Esophagus squamous epithelium (tissue), 5 donors: ENCODE data around the gene WSB2. TPM values are rescaled to one million over a fixed set of nuclear protein-coding genes. Genes with fewer than 3 reads are reported as not detected.

Experiments used
- DNase-seq: peaks from one replicate; lab custom pipeline; 2025; lab: John Stamatoyannopoulos, UW
- H3K27ac ChIP-seq, 4 donors: fragments of 200-600 bp; sonication (generic); one replicate each; pipeline ENCODE4 v1.5.1; 2016 to 2019; ENCODE audit warnings: mild to moderate bottlenecking in 1 of 4
- H3K27me3 ChIP-seq, 4 donors: fragments of 200-600 bp; sonication (generic); 1 replicate in 3 of 4; 2 replicates in 1 of 4; pipeline versions ENCODE4 v1.5.1 to v1.6.0; 2017 to 2021; ENCODE audit warnings: antibody characterized with exemption in 1 of 4
- H3K36me3 ChIP-seq, 3 donors: fragments of 200-600 bp; sonication (generic); one replicate each; pipeline ENCODE4 v1.5.1; 2016 to 2019
- H3K4me1 ChIP-seq, 3 donors: fragments of 200-600 bp; sonication (generic); one replicate each; pipeline ENCODE4 v1.5.1; 2017 to 2019
- H3K4me3 ChIP-seq, 4 donors: fragments of 200-600 bp; sonication (generic); 1 replicate in 3 of 4; 2 replicates in 1 of 4; pipeline ENCODE4 v1.5.1; 2016 to 2019; ENCODE audit warnings: mild to moderate bottlenecking in 2 of 4, moderate library complexity in 1 of 4
- H3K9me3 ChIP-seq, 3 donors: fragments of 200-600 bp; sonication (generic); one replicate each; pipeline ENCODE4 v1.5.1; 2016 to 2019
- POLR2A ChIP-seq, 4 donors: fragments of 450-650 bp; IDR thresholded peaks; one replicate each; pipeline ENCODE4 v1.6.1; 2017; ENCODE audit warnings: antibody characterized with exemption in 4 of 4, mild to moderate bottlenecking in 4 of 4, moderate library complexity in 3 of 4
- WGBS, 2 donors: methylation state at CpG; one replicate each; pipeline ENCODE4 v1.1.5; 2018; 5-methylcytosine and 5-hydroxymethylcytosine counted together
- intact Hi-C: fragments of 100-400 bp; cut with DNase I; formaldehyde crosslinking; loops from one replicate; pipeline ENCODE4 v1.15.0; 2022
- total RNA-seq, 4 donors: library from RNA; depleted of rRNA; stranded (reverse); fragments of >200 nt; gene quantifications; one replicate each; pipeline ENCODE4 v1.1.0, GENCODE V29; 2016
- TF ChIP-seq, protein P1 (sequence below), 6 experiments: fragments of 450-650 bp in 4 of 6; fragments of 200-600 bp in 2 of 6; sonication (generic) in 2 of 6; IDR thresholded peaks; one replicate each; pipeline ENCODE4 v1.5.1; 2016 to 2019; ENCODE audit warnings: antibody characterized with exemption in 6 of 6, mild to moderate bottlenecking in 4 of 6, moderate library complexity in 4 of 6
- donor health status: DM: yes; HTN: yes; CAD: no.

Gene WSB2
- total RNA-seq, 4 donors from 2014 or later, result 67.5 to 79.5 (median 74.1) TPM

DNA sequence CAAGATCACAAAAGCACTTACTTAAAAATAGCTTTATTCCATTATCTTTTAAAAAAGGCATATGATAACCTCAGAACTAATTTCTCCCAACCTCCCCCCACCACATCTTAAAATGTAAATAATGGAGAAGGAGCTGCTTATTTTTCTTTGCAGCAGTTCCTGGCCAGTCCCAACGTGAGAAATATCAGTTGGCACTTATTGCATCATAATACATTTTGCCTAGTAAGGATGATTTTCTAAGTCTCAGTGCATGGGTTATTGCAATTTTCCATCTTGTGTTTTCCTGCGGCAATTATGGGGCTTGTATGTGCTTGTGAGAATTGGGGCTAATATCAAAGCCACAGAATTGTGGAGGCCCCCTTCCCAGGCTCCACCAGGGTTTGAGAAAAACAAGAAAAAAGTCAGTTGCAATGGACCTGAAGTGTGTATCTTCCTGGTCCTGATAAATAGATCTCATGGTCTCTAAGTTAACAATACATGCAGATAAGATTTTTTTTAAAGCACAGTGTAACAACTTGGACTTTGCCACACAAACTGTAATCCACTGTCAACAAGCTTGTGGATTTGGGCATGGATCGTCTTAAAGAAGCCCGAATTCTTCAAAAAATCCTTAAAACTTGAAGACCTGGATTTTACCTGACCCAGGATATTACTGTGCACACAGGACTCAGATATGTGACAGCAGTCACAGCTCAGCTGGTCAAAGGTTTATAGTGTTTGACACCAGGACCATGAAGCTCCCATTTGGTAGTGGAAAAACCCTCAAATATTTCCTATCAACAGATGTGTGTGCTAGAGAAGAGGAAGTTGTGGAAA is 2.8 kb upstream of the WSB2 start:
- H3K4me1 ChIP-seq, result peaks cover 13 to 38% (median 16%) of the 10 kb centered on the region in 3 donors
- intact Hi-C loops, result no loop called here
- no peaks in the 10 kb centered on the region for H3K27me3 ChIP-seq
- H3K27ac ChIP-seq, result peak overlapping the region in 1 of 4 donors; percentile 5
- TF ChIP-seq, protein P1, sequence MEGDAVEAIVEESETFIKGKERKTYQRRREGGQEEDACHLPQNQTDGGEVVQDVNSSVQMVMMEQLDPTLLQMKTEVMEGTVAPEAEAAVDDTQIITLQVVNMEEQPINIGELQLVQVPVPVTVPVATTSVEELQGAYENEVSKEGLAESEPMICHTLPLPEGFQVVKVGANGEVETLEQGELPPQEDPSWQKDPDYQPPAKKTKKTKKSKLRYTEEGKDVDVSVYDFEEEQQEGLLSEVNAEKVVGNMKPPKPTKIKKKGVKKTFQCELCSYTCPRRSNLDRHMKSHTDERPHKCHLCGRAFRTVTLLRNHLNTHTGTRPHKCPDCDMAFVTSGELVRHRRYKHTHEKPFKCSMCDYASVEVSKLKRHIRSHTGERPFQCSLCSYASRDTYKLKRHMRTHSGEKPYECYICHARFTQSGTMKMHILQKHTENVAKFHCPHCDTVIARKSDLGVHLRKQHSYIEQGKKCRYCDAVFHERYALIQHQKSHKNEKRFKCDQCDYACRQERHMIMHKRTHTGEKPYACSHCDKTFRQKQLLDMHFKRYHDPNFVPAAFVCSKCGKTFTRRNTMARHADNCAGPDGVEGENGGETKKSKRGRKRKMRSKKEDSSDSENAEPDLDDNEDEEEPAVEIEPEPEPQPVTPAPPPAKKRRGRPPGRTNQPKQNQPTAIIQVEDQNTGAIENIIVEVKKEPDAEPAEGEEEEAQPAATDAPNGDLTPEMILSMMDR (IDR thresholded peaks at IDR 0.05), result no peak
- no peak for TF ChIP-seq POLR2A (IDR thresholded peaks at IDR 0.05)
- WGBS, 2 donors, result 69 to 72% methylated on average over 4 of the region's 4 CpGs
- H3K9me3 ChIP-seq, result no peaks in the 10 kb centered on the region
- no peak overlapping the region for H3K4me3 ChIP-seq
- H3K36me3 ChIP-seq, result no peaks in the 10 kb centered on the region
- no peak for DNase-seq

DNA sequence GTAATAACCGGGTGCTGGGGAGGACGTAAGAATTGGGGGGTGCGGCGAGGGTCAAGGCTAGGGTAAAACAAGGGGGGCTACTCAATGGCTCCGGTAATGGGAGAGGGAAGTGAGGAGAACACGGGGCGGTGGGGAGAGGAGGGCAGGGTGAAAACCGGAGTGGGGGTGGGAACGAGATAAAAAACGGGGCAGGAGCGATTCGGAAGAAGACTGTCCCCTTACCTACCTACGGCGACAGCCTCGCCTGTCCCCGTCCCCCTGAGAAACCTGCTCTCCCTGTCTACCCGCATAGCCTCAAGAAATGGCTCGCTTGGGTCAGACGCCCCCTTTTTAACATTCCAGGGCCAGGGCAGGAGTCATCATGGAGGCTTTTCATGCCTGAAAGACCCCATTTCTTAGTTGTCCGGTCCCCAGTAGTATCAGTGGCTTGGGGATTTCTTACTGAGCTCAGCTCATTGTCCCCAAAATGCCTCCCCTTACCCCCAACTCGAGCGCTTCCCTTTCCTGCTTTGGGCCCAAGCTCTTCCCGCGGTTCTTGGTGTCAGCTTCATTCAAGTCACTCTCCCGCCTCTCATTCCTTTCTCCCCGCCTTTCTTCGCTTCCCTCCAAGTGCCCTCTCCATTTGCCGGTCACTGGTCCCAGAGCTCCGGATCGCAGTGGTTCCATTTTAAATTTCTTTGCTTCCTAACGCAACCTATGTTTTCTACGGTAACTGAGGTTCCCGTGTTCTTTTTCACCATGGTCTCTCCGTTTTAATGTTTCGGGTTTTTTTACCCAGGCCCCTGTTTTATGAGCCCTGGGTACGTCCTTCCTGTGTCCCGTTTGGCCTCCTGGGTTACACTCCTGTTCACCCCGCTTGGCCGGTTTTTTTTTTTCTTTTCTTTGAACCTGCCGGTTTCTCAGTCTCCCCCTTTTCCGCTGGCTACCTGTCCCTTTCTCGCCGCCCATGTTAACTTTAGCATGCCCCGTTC is 1.2 kb upstream of the WSB2 start:
- Histone ChIP-seq H3K27ac (peak overlapping the region; percentile 97 to 100 (median 99)), H3K4me3 (peak overlapping the region; percentile 77 to 93 (median 88)), H3K36me3 (no peaks in the 10 kb centered on the region), H3K27me3 (no peaks in the 10 kb centered on the region), H3K4me1 (peaks cover 13 to 52% (median 16%) of the 10 kb centered on the region in 3 donors), H3K9me3 (no peaks in the 10 kb centered on the region)
- intact Hi-C loops, result no loop called here
- 1% methylated on average over 43 to 44 of the region's 44 CpGs for WGBS, 2 donors
- DNase-seq, result no peak
- TF ChIP-seq POLR2A (IDR thresholded peaks at IDR 0.05), result peak in 1 of 4 donors; percentile 20
- TF ChIP-seq, protein P1 (IDR thresholded peaks at IDR 0.05), result no peak

DNA sequence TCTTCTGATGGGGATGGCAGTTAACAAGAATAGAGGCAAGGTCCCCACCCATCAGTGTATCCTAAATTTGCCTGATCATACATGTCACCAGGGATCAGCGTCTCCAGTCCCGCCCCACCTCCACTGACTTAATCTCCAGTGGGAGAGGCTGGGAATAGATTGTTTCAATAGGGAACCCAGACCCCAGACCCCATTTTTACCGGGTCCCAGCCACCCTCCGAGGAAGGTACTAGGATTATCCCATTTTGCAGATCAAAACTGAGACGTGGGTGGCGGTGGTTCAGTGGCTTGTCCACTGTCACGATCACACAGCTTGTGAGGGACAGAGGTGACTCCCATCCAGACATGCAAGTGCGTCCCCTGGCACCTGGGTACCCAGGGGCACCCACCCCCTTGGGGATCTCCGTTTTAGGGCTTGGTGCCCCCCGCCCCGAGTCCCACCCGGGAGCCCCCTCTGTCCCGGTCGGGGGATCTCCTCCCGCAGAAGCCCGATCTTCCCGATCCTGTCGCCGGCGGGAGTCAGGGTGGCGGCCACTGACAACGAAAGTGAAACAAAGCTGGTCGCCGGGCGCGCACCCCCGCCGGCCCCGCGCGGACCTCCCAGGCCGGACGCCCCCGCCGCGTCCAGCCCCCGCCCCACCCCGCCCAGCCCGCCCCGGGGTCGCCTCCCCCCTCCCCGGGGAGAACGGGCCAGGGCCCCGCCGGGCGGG is 523 bp downstream of the WSB2 start:
- H3K4me3 ChIP-seq, result peak overlapping the region; percentile 77 to 93 (median 88)
- no peak for DNase-seq
- no peaks in the 10 kb centered on the region for H3K36me3 ChIP-seq
- no peaks in the 10 kb centered on the region for H3K27me3 ChIP-seq
- intact Hi-C loops, result no loop called here
- peak overlapping the region; percentile 97 to 100 (median 99) for H3K27ac ChIP-seq
- peaks cover 13 to 69% (median 16%) of the 10 kb centered on the region in 3 donors for H3K4me1 ChIP-seq
- TF ChIP-seq, protein P1 (IDR thresholded peaks at IDR 0.05), result no peak
- TF ChIP-seq POLR2A (IDR thresholded peaks at IDR 0.05), result no peak
- WGBS, 2 donors, result 4 to 9% methylated on average over 4 of the region's 46 CpGs
- H3K9me3 ChIP-seq, result no peaks in the 10 kb centered on the region

DNA sequence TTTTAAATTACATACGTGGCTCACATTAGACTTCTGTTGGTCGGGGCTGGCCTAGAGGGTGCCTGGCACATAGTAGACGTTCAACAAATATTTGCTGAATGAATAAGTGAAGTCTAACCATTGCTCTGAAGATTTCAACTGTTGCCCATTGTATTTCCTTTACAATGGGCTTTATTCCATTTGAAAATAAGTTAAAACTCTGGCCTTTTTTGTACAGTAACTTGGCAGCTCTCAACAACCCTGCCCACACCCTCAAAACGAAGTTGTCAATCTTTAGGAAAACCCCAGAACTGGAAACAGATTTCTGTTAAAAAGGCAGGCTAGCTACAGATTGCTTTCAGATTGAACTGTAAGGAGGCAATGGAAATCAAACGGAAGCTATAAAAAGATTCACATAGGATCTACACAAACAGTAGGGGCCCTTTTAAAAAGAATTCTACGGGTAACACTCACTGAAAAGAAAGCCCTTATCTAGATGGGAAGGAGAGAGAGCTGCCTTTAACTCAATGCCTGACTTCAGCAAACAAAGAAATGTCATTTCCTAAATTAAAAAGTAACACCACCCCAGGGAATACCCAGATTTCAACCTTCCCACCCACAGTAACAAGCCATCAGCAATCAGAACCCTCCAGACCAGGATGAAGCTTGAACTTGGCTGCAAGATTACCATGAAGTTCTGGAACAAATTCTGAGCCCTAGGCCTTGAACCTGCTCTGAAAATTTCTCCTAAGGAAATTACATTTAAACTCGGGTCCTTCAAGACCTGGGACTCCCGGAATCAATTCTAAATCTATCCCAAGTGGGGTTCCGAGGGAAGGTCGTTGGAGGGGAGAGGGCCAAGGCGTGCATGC is 1.4 kb downstream of the WSB2 start:
- WGBS, 2 donors, result 9 to 20% methylated on average over 11 of the region's 11 CpGs

More for the DNA sequence above, 1.4 kb downstream of the WSB2 start:
- no peaks in the 10 kb centered on the region for H3K27me3 ChIP-seq
- no peak for DNase-seq
- H3K36me3 ChIP-seq, result no peaks in the 10 kb centered on the region
- TF ChIP-seq POLR2A (IDR thresholded peaks at IDR 0.05), result no peak
- TF ChIP-seq, protein P1 (IDR thresholded peaks at IDR 0.05), result no peak
- H3K9me3 ChIP-seq, result no peaks in the 10 kb centered on the region
- H3K4me1 ChIP-seq, result peaks cover 13 to 76% (median 16%) of the 10 kb centered on the region in 3 donors
- H3K4me3 ChIP-seq, result peak overlapping the region; percentile 77 to 93 (median 88)
- peak overlapping the region; percentile 97 to 100 (median 99) for H3K27ac ChIP-seq
- intact Hi-C loops, result no loop called here
